Upper lobe of left lung (tissue), 4 donors: Measurements from ENCODE around the gene COQ5.

Experiments
- POLR2A ChIP-seq, 4 donors: fragments of 450-650 bp; IDR thresholded peaks; one replicate each; pipeline ENCODE4 v1.5.1; 2016 to 2017; ENCODE audit warnings: antibody characterized with exemption in 4 of 4, mild to moderate bottlenecking in 2 of 4
- TF ChIP-seq, protein P1 (sequence below), 6 experiments: fragments of 450-650 bp in 4 of 6; fragments of 200-600 bp in 2 of 6; sonication (generic) in 2 of 6; IDR thresholded peaks; one replicate each; pipeline ENCODE4 v1.5.1; 2016 to 2019; ENCODE audit warnings: antibody characterized with exemption in 6 of 6

DNA sequence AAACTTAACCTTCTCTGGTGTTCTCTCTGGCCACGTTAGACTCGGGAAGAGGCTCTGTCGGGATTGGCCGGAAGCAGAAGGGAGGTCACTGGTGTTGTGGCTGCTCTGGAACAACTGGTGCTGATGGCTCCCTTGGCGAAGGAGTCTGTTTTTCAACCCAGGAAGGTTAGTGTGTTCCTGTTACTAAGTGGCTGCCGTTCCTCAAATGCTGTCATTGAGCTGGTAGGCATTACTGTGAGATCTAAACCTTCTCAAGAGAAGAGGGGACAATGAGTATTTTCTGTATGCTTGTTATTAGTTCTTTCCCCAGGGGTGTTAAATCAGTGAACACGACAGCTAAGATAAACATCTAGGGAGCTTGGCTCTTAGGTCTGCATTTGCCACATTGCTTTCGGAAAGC lies 33.9 kb upstream of the COQ5 start:
- TF ChIP-seq, protein P1, sequence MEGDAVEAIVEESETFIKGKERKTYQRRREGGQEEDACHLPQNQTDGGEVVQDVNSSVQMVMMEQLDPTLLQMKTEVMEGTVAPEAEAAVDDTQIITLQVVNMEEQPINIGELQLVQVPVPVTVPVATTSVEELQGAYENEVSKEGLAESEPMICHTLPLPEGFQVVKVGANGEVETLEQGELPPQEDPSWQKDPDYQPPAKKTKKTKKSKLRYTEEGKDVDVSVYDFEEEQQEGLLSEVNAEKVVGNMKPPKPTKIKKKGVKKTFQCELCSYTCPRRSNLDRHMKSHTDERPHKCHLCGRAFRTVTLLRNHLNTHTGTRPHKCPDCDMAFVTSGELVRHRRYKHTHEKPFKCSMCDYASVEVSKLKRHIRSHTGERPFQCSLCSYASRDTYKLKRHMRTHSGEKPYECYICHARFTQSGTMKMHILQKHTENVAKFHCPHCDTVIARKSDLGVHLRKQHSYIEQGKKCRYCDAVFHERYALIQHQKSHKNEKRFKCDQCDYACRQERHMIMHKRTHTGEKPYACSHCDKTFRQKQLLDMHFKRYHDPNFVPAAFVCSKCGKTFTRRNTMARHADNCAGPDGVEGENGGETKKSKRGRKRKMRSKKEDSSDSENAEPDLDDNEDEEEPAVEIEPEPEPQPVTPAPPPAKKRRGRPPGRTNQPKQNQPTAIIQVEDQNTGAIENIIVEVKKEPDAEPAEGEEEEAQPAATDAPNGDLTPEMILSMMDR (IDR thresholded peaks at IDR 0.05): no peak
- no peak for TF ChIP-seq POLR2A (IDR thresholded peaks at IDR 0.05)
